Spinal cord (tissue), 10 donors: ENCODE data around the gene TNFRSF14. TPM values are rescaled to one million over a fixed set of nuclear protein-coding genes. Genes with fewer than 3 reads are reported as not detected.
"Not testable (repeated sequence)": the region's sequence is repeated elsewhere in the genome, so short reads cannot be mapped to it uniquely, and the experiment has no call there.

Experiments
- DNase-seq, 6 donors: peaks; one replicate each; pipeline versions ENCODE4 v3.0.0 to v3.0.0-alpha.2; 2013 to 2015; ENCODE audit warnings: low spot score in 6 of 6, low read depth in 4 of 6
- H3K27ac ChIP-seq: one replicate; pipeline ENCODE4 v1.5.1; 2013; ENCODE audit warnings: low read depth, low read length, control low read depth
- H3K27me3 ChIP-seq: one replicate; pipeline ENCODE4 v1.6.1; 2013; ENCODE audit warnings: low read length; ENCODE audit not compliant: control insufficient read depth, insufficient read depth
- H3K36me3 ChIP-seq: one replicate; pipeline ENCODE4 v1.6.1; 2013; ENCODE audit warnings: low read length; ENCODE audit not compliant: control insufficient read depth, insufficient read depth
- H3K4me1 ChIP-seq: one replicate; pipeline ENCODE4 v1.6.1; 2013; ENCODE audit warnings: low read length; ENCODE audit not compliant: control insufficient read depth, insufficient read depth
- H3K4me3 ChIP-seq: one replicate; pipeline ENCODE4 v1.5.1; 2013; ENCODE audit warnings: low read depth, low read length, control low read depth
- H3K9me3 ChIP-seq: one replicate; pipeline ENCODE4 v1.6.1; 2013; ENCODE audit warnings: low read length; ENCODE audit not compliant: control insufficient read depth, insufficient read depth
- WGBS: methylation state at CpG from one replicate; pipeline ENCODE4 v1.1.5; 2013; ENCODE audit warnings: missing lambda C conversion rate; ENCODE audit not compliant: insufficient coverage; 5-methylcytosine and 5-hydroxymethylcytosine counted together
- polyA plus RNA-seq, 2 donors: library from polyadenylated mRNA; unstranded; fragments of 120-200 nt; gene quantifications; one replicate each; pipeline ENCODE4 v1.2.1, GENCODE V29; 2013; ENCODE audit not compliant: insufficient read length in 2 of 2
- total RNA-seq, 2 donors: library from RNA; depleted of rRNA in 1 of 2; stranded (reverse); fragments of 120-200 nt in 1 of 2; fragments of >200 nt in 1 of 2; gene quantifications; one replicate each; pipeline versions ENCODE4 v1.2.3 to v1.2.4, GENCODE V29; 2013 to 2014
- donor health status: healthy.

Gene TNFRSF14
- total and polyA plus RNA-seq, 4 donors, result 7.2 to 20.4 (median 12.3) TPM

DNA sequence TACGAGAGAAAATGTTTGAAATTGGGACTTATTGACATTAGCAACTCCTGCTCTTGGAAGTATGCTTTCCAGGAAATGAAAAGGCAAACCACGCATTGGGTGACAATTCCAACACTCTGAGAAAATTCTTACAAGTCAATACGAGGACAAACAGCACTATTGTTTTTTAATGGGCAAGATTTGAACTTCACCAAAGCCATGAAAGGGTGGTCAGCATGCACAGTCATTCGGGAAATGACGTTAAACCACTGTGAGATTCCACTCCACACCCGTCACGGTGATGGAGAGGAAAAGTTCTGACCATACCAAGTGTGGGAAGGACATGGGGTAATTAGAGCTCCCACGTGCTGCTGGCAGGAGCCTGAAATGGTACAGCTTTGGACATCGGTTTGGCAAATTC lies 18.2 kb downstream of the TNFRSF14 start:
- H3K9me3 ChIP-seq, result peaks cover 5% of the 10 kb centered on the region
- H3K27me3 ChIP-seq, result no peaks in the 10 kb centered on the region
- DNase-seq, result no peak
- WGBS, result 96% methylated on average over 5 of the region's 9 CpGs
- H3K36me3 ChIP-seq, result no peaks in the 10 kb centered on the region
- H3K4me3 ChIP-seq, result no peak overlapping the region
- no peak overlapping the region for H3K27ac ChIP-seq
- peaks cover 9% of the 10 kb centered on the region for H3K4me1 ChIP-seq

DNA sequence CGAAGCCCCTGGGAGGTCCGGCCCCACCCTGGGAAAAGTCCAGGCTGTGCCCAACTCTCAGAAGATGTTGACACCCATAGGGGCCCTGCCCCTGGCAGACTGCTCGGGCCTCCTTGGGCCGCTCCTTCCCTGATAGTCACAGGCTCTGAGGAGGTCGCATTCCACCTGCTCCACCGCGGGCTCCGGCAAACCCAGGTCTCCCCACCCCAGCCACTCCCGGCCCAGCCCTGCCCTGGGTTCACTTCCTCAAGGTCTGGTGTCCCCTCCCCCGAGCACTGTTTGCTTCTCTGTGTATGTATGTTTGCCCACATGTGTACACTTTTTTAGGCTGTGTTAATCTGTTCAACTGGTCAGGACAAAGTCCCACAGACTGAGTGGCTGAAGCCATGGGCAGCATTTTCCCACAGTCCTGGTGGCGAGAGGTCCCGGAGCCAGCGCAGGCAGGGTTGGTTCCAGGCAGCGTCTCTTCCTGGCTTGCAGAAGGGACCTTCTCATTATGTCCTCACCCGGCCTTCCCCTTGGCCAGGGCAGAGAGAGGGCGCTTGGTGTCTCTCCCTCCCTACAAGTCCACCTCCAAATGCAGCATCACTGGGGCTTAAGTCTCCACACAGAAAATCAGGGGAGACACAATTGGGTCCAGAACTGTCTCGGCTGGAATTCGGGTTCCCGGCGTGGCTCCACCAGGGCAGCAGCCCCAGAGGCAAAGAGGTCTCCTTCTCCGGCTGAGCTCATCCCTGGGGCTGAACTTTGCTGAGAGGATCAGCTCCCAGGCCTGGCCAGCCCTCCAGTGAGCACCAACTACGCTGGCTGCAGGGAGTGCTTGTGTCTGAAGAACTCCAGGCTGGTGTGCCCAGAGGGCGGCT lies 19.9 kb downstream of the TNFRSF14 start:
- Histone ChIP-seq H3K27ac (no peak overlapping the region), H3K27me3 (no peaks in the 10 kb centered on the region), H3K9me3 (peaks cover 5% of the 10 kb centered on the region), H3K4me1 (peaks cover 9% of the 10 kb centered on the region), H3K36me3 (no peaks in the 10 kb centered on the region), H3K4me3 (no peak overlapping the region)
- DNase-seq, result no peak
- 94% methylated on average over 19 of the region's 23 CpGs for WGBS

DNA sequence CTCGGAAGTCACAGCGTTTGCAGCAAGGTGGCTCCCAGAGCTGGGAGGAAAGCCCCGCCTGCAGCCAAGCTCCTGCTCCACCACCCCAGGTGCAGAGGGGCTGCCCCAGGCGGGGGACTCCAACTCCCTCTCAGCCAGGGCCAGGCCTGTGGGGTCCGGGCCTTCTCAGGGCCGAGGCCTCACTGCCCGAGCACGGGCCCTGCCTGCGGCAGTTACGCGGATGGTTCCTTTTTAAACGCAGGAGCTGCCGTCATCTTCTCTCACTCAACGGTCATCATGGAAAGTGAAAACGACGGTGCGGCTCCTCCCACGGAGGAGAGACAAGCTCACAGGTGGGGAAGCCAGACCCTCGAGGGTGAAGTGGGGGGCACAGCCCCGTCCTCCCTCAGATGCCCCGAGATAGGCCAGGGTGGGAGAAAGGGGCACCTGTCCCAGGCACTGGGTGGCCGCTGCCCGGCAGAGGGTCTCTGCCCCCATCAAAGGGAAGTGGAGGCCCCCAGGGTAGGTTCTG lies 21.4 kb downstream of the TNFRSF14 start:
- peak overlapping the region; percentile 47 for H3K27ac ChIP-seq
- WGBS, result 77% methylated on average over 13 of the region's 23 CpGs
- H3K4me3 ChIP-seq, H3K36me3 ChIP-seq, H3K4me1 ChIP-seq, H3K27me3 ChIP-seq, DNase-seq, H3K9me3 ChIP-seq: not testable (repeated sequence)

DNA sequence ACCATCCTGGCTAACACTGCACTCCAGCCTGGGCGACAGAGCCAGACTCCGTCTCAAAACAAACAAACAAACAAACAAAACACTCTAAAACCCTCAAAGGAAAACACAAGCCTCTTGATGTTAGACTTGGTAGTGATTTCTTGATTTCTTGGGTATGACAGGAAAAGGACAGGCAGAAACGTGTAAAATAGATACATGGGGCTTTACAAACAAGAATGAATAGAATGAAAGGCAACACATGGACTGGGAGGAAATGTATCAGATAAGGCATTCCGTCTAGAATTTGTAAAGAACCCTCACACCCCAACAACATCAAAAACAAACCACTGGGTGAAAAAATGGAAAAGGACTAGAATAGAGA lies 22.6 kb downstream of the TNFRSF14 start:
- Histone ChIP-seq H3K36me3 (no peaks in the 10 kb centered on the region), H3K9me3 (peaks cover 2% of the 10 kb centered on the region), H3K4me1 (peaks cover 9% of the 10 kb centered on the region), H3K27ac (no peak overlapping the region), H3K27me3 (no peaks in the 10 kb centered on the region), H3K4me3 (no peak overlapping the region)
- no peak for DNase-seq
- no CpG with 5 or more reads among the region's 4 CpGs for WGBS

DNA sequence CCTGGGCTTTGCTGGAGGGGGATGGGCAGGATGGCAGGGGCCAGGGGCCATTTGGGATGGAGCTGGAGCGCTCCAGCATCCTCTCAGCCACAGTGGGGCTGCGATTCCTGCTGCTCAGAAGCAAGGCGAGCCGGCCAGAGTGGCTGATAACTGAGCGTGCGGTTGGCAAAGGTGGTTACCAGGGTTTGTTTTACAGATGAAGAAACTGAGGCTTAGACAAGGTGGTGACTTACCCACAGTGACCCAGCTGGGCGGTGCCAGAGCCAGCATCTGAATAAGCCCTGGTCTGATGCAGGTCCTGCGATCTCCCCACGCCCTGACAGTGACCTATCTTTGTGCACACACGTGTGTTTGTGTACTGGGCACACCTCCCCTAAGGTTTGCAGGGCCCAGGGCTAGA lies 24.5 kb downstream of the TNFRSF14 start:
- no peaks in the 10 kb centered on the region for H3K36me3 ChIP-seq
- H3K4me3 ChIP-seq, result no peak overlapping the region
- no peaks in the 10 kb centered on the region for H3K9me3 ChIP-seq
- H3K4me1 ChIP-seq, result peaks cover 19% of the 10 kb centered on the region
- no peak for DNase-seq
- no peaks in the 10 kb centered on the region for H3K27me3 ChIP-seq
- H3K27ac ChIP-seq, result no peak overlapping the region
- WGBS, result 96% methylated on average over 8 of the region's 10 CpGs

DNA sequence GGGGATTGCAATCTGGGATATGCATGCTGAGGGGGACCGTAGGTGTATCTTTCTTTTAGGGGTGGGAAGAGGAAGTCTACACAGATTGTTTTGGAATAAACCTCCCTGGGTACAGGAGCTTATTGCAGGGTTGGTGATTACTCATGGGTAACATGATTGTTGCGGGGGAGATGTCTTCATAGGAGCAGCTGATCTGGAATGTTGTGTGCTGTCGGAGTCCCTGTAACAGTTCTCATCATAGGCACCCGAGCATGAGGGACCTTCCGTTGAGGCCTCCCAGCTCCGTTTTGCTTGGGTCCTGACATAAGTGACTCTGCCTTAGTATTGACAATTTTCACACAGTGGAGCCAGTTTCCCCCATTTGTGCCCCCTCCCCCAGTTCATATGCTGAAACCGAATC lies 26.2 kb downstream of the TNFRSF14 start:
- no peak for DNase-seq
- Histone ChIP-seq H3K4me3 (no peak overlapping the region), H3K27me3 (no peaks in the 10 kb centered on the region), H3K36me3 (no peaks in the 10 kb centered on the region), H3K4me1 (peaks cover 24% of the 10 kb centered on the region), H3K27ac (no peak overlapping the region), H3K9me3 (no peaks in the 10 kb centered on the region)
- WGBS, result 75% methylated on average over 5 of the region's 7 CpGs

DNA sequence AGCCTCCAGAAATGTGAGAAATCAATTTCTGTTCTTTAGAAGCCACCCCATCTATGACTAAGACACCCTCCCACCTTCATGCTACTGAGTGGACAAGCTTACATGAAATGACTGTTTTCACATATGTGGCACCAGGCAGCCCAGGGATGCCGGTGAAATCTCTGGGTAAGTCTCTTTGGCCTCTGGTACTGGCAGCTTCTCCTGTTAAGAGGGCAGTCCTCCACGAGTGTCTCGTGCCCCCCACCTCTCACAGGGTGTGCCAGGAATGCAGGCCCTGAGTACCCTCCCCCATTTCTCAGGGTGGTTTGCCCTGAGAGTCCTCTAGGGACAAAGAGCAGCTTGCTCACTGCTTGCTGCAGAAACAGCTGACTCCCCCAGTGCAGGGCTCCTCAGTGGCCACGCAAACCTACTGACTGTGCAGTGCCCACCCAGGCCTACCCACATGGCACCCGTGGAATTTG lies 27.2 kb downstream of the TNFRSF14 start:
- Histone ChIP-seq H3K4me1 (peaks cover 27% of the 10 kb centered on the region), H3K27ac (no peak overlapping the region), H3K36me3 (peaks cover 7% of the 10 kb centered on the region), H3K9me3 (no peaks in the 10 kb centered on the region), H3K27me3 (no peaks in the 10 kb centered on the region), H3K4me3 (no peak overlapping the region)
- WGBS, result 52% methylated on average over 5 of the region's 5 CpGs
- no peak for DNase-seq

DNA sequence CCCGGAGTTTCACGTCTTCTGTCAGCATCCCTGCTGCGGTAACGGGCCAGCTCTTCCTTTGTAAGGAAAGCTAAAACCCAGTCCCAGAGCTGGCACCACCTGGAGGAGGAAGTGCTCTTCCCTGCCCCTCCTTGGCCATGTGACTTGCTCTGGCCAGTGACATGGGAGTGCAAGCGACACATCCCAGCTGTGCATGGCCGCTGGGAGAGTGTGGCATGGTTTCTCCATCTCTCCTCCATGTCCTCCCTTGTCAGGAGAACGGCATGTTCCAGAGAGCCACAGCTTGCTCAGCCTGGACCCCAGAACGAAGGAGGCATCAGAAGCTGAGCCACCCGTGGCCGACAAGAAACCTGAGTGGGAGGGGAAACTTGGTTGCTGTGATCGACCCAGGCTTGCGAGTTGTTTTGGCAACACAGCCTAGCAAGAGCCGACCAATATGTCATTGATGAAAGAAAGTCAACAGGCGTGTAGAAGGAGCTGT lies 27.7 kb downstream of the TNFRSF14 start:
- H3K27ac ChIP-seq, result no peak overlapping the region
- no peaks in the 10 kb centered on the region for H3K9me3 ChIP-seq
- H3K36me3 ChIP-seq, result peaks cover 13% of the 10 kb centered on the region
- DNase-seq, result no peak
- H3K4me3 ChIP-seq, result no peak overlapping the region
- no peaks in the 10 kb centered on the region for H3K27me3 ChIP-seq
- WGBS, result 67% methylated on average over 14 of the region's 14 CpGs
- peaks cover 30% of the 10 kb centered on the region for H3K4me1 ChIP-seq

DNA sequence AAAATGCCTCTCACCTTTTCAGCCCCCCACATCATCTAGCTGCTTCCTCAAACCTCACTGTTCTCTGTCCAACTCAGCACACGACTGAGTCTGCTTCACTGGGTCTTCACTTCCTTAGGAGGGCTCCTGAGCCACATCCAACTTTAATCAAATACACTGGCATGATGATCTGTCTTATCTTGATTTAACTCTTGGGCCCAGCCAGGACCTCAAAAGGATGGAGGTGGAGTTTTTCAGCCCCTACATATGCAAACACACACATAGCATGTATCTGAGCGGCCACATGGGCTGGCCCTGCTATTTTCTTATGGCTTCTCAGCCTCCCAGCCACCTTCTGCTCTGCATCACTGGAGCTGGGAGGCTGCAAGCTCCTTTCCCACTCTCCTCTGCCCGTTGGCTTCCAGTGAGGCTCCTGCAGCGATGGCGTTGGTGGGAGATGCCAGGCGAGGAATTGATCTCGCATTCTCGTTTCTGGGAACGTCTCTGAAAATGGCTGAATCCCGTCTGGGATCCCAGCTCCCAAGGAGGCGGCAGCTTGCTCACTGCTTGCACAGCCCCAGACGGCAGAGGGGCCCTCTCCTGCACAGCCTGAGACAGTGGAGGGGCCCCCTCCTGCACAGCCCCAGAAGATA lies 28.6 kb downstream of the TNFRSF14 start:
- peaks cover 21% of the 10 kb centered on the region for H3K36me3 ChIP-seq
- 22% methylated on average over 10 of the region's 12 CpGs for WGBS

More for the DNA sequence above, 28.6 kb downstream of the TNFRSF14 start:
- Histone ChIP-seq H3K9me3 (no peaks in the 10 kb centered on the region), H3K27ac (peak overlapping the region; percentile 92), H3K4me3 (peak overlapping the region; percentile 54), H3K4me1 (peaks cover 33% of the 10 kb centered on the region), H3K27me3 (no peaks in the 10 kb centered on the region)
- peak in 2 of 6 donors; percentile 31 to 33 for DNase-seq
